Measurements from ENCODE around the gene GHRHR. TPM values are rescaled to one million over a fixed set of nuclear protein-coding genes. Genes with fewer than 3 reads are reported as not detected.

GHRHR gene
- total RNA-seq, 1 experiment from 2014 or later: not detected

DNA sequence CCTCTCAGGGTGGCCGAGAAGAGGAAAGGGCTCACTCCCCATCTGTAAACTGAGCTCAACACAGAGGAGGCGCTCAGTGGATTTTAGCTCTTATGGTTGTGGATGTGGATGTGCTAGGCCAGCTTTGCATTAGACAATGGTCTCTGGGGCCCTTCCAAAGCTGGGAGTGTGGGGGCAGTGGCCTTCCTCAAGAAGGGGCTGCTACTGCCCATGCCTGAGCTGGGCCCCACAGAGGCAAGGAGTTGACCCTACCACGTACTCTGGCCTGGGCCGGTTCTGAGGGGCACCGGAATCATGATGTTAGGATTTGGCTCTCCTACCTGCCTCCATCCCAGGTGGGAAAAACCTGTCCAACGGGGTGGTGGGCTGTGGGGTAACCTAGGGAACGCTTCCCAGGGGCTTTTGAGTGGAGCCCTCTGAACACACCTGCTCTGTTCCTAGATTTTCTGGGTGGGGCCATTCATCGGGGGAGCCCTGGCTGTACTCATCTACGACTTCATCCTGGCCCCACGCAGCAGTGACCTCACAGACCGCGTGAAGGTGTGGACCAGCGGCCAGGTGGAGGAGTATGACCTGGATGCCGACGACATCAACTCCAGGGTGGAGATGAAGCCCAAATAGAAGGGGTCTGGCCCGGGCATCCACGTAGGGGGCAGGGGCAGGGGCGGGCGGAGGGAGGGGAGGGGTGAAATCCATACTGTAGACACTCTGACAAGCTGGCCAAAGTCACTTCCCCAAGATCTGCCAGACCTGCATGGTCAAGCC, 40.6 kb upstream of the GHRHR start:
- TF ChIP-seq, protein P1, sequence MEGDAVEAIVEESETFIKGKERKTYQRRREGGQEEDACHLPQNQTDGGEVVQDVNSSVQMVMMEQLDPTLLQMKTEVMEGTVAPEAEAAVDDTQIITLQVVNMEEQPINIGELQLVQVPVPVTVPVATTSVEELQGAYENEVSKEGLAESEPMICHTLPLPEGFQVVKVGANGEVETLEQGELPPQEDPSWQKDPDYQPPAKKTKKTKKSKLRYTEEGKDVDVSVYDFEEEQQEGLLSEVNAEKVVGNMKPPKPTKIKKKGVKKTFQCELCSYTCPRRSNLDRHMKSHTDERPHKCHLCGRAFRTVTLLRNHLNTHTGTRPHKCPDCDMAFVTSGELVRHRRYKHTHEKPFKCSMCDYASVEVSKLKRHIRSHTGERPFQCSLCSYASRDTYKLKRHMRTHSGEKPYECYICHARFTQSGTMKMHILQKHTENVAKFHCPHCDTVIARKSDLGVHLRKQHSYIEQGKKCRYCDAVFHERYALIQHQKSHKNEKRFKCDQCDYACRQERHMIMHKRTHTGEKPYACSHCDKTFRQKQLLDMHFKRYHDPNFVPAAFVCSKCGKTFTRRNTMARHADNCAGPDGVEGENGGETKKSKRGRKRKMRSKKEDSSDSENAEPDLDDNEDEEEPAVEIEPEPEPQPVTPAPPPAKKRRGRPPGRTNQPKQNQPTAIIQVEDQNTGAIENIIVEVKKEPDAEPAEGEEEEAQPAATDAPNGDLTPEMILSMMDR (IDR thresholded peaks at IDR 0.05; ENCODE audit: insufficient read depth in 1 of 2, low read depth in 1 of 2, low read length in 1 of 2, severe bottlenecking in 1 of 2, unreplicated experiment in 1 of 2): no peak
- POLR2A ChIA-PET: no interaction called here

DNA sequence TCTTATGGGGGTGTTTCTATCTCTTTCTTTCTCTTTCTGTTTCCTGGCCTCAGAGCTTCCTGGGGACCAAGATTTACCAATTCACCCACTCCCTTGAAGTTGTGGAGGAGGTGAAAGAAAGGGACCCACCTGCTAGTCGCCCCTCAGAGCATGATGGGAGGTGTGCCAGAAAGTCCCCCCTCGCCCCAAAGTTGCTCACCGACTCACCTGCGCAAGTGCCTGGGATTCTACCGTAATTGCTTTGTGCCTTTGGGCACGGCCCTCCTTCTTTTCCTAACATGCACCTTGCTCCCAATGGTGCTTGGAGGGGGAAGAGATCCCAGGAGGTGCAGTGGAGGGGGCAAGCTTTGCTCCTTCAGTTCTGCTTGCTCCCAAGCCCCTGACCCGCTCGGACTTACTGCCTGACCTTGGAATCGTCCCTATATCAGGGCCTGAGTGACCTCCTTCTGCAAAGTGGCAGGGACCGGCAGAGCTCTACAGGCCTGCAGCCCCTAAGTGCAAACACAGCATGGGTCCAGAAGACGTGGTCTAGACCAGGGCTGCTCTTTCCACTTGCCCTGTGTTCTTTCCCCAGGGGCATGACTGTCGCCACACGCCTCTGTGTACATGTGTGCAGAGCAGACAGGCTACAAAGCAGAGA, 39.9 kb upstream of the GHRHR start:
- ChIA-PET POLR2A (no interaction called here), CTCF (no interaction called here)
- intact Hi-C loops (cut with micrococcal nuclease; ENCODE audit: unreplicated experiment): no loop called here
- Histone ChIP-seq H3K4me1 (no peaks in the 10 kb centered on the region), H3K9me3 (0 out of 2 replicates have a peak, but pooled peaks cover 3% of the 10 kb centered on the region), H3K27me3 (replicated peaks; ENCODE audit: control insufficient read depth, insufficient read depth, low read length) (no peaks in the 10 kb centered on the region), H3K4me3 (ENCODE audit: low read depth, low read length) (no peak overlapping the region), H3K36me3 (ENCODE audit: control insufficient read depth, insufficient read depth, low read length) (no peaks in the 10 kb centered on the region)
- TF ChIP-seq, protein P1 (IDR thresholded peaks at IDR 0.05; ENCODE audit: insufficient read depth in 1 of 2, low read depth in 1 of 2, low read length in 1 of 2, severe bottlenecking in 1 of 2, unreplicated experiment in 1 of 2): no peak
- H3K9me3 Mint-ChIP-seq (ENCODE audit: unreplicated experiment): no peaks in the 10 kb centered on the region
- no peak overlapping the region for H3K27ac Mint-ChIP-seq (ENCODE audit: unreplicated experiment)
- no peaks in the 10 kb centered on the region for H3K4me1 Mint-ChIP-seq (ENCODE audit: low read depth, unreplicated experiment)
- DNase-seq: peak in 1 of 2 experiments; percentile 23
- no peaks in the 10 kb centered on the region for H3K36me3 Mint-ChIP-seq (ENCODE audit: insufficient read depth, unreplicated experiment)
- H3K4me3 Mint-ChIP-seq (ENCODE audit: unreplicated experiment): no peak overlapping the region
- no TSS peak for BruUV-seq (replicated peaks)
- no peaks in the 10 kb centered on the region for H3K27me3 Mint-ChIP-seq (ENCODE audit: insufficient read depth, unreplicated experiment)

More for the DNA sequence above, 40.6 kb upstream of the GHRHR start:
- Mint-ChIP-seq H3K4me1 (ENCODE audit: low read depth, unreplicated experiment) (no peaks in the 10 kb centered on the region), H3K27me3 (ENCODE audit: insufficient read depth, unreplicated experiment) (no peaks in the 10 kb centered on the region), H3K4me3 (ENCODE audit: unreplicated experiment) (no peak overlapping the region), H3K9me3 (ENCODE audit: unreplicated experiment) (no peaks in the 10 kb centered on the region), H3K36me3 (ENCODE audit: insufficient read depth, unreplicated experiment) (no peaks in the 10 kb centered on the region), H3K27ac (ENCODE audit: unreplicated experiment) (no peak overlapping the region)
- H3K27me3 ChIP-seq (replicated peaks; ENCODE audit: control insufficient read depth, insufficient read depth, low read length): no peaks in the 10 kb centered on the region
- H3K36me3 ChIP-seq (ENCODE audit: control insufficient read depth, insufficient read depth, low read length): no peaks in the 10 kb centered on the region
- CTCF ChIA-PET: no interaction called here
- no peaks in the 10 kb centered on the region for H3K4me1 ChIP-seq
- no TSS peak for BruUV-seq (replicated peaks)
- peak in 1 of 2 experiments; percentile 17 for DNase-seq
- 0 out of 2 replicates have a peak, but pooled peaks cover 3% of the 10 kb centered on the region for H3K9me3 ChIP-seq
- intact Hi-C loops (cut with micrococcal nuclease; ENCODE audit: unreplicated experiment): no loop called here
- H3K4me3 ChIP-seq (ENCODE audit: low read depth, low read length): no peak overlapping the region

DNA sequence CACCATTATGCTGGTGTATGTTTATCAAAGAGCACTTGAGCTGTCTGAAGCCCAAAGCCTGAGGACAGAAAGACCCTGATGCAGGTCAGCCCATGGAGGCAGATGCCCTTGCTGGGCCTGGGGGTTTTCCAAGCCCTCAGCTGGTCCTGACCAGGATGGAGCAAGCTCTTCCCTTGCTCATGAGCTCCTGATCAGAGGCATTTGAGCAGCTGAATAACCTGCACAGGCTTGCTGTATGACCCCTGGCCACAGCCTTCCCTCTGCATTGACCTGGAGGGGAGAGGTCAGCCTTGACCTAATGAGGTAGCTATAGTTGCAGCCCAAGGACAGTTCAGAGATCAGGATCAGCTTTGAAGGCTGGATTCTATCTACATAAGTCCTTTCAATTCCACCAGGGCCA, 39.1 kb upstream of the GHRHR start:
- intact Hi-C loops (cut with micrococcal nuclease; ENCODE audit: unreplicated experiment): no loop called here
- Mint-ChIP-seq H3K27ac (ENCODE audit: unreplicated experiment) (no peak overlapping the region), H3K27me3 (ENCODE audit: insufficient read depth, unreplicated experiment) (no peaks in the 10 kb centered on the region), H3K4me3 (ENCODE audit: unreplicated experiment) (no peak overlapping the region), H3K36me3 (ENCODE audit: insufficient read depth, unreplicated experiment) (no peaks in the 10 kb centered on the region), H3K9me3 (ENCODE audit: unreplicated experiment) (no peaks in the 10 kb centered on the region), H3K4me1 (ENCODE audit: low read depth, unreplicated experiment) (no peaks in the 10 kb centered on the region)
- no TSS peak for BruUV-seq (replicated peaks)
- DNase-seq: peak in 1 of 2 experiments; percentile 25
- CTCF ChIA-PET: interaction anchor here (0.5 to 1.1 kb wide), 3 partner anchors 11 to 128 kb away, joined by 3 to 5 read pairs (median 3); no protein-coding TSS in a partner anchor
- TF ChIP-seq, protein P1 (IDR thresholded peaks at IDR 0.05; ENCODE audit: insufficient read depth in 1 of 2, low read depth in 1 of 2, low read length in 1 of 2, severe bottlenecking in 1 of 2, unreplicated experiment in 1 of 2): no peak
- Histone ChIP-seq H3K9me3 (0 out of 2 replicates have a peak, but pooled peaks cover 3% of the 10 kb centered on the region), H3K4me1 (no peaks in the 10 kb centered on the region), H3K4me3 (ENCODE audit: low read depth, low read length) (no peak overlapping the region), H3K27me3 (replicated peaks; ENCODE audit: control insufficient read depth, insufficient read depth, low read length) (no peaks in the 10 kb centered on the region), H3K36me3 (ENCODE audit: control insufficient read depth, insufficient read depth, low read length) (no peaks in the 10 kb centered on the region)
- POLR2A ChIA-PET: no interaction called here

All from Caco-2 (cell line).